GM21381 (cell line): Measurements from ENCODE around the gene ARID4A.
"Not testable (repeated sequence)": the region's sequence is repeated elsewhere in the genome, so short reads cannot be mapped to it uniquely, and the experiment has no call there.

Experiments used
- ATAC-seq: cut with Tn5 transposase; IDR thresholded peaks from one replicate; pipeline ENCODE4 v1.9.1; 2021; ENCODE audit warnings: mild to moderate bottlenecking, moderate library complexity; ENCODE audit not compliant: unreplicated experiment

Gene ARID4A, protein sequence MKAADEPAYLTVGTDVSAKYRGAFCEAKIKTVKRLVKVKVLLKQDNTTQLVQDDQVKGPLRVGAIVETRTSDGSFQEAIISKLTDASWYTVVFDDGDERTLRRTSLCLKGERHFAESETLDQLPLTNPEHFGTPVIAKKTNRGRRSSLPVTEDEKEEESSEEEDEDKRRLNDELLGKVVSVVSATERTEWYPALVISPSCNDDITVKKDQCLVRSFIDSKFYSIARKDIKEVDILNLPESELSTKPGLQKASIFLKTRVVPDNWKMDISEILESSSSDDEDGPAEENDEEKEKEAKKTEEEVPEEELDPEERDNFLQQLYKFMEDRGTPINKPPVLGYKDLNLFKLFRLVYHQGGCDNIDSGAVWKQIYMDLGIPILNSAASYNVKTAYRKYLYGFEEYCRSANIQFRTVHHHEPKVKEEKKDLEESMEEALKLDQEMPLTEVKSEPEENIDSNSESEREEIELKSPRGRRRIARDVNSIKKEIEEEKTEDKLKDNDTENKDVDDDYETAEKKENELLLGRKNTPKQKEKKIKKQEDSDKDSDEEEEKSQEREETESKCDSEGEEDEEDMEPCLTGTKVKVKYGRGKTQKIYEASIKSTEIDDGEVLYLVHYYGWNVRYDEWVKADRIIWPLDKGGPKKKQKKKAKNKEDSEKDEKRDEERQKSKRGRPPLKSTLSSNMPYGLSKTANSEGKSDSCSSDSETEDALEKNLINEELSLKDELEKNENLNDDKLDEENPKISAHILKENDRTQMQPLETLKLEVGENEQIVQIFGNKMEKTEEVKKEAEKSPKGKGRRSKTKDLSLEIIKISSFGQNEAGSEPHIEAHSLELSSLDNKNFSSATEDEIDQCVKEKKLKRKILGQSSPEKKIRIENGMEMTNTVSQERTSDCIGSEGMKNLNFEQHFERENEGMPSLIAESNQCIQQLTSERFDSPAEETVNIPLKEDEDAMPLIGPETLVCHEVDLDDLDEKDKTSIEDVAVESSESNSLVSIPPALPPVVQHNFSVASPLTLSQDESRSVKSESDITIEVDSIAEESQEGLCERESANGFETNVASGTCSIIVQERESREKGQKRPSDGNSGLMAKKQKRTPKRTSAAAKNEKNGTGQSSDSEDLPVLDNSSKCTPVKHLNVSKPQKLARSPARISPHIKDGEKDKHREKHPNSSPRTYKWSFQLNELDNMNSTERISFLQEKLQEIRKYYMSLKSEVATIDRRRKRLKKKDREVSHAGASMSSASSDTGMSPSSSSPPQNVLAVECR

DNA sequence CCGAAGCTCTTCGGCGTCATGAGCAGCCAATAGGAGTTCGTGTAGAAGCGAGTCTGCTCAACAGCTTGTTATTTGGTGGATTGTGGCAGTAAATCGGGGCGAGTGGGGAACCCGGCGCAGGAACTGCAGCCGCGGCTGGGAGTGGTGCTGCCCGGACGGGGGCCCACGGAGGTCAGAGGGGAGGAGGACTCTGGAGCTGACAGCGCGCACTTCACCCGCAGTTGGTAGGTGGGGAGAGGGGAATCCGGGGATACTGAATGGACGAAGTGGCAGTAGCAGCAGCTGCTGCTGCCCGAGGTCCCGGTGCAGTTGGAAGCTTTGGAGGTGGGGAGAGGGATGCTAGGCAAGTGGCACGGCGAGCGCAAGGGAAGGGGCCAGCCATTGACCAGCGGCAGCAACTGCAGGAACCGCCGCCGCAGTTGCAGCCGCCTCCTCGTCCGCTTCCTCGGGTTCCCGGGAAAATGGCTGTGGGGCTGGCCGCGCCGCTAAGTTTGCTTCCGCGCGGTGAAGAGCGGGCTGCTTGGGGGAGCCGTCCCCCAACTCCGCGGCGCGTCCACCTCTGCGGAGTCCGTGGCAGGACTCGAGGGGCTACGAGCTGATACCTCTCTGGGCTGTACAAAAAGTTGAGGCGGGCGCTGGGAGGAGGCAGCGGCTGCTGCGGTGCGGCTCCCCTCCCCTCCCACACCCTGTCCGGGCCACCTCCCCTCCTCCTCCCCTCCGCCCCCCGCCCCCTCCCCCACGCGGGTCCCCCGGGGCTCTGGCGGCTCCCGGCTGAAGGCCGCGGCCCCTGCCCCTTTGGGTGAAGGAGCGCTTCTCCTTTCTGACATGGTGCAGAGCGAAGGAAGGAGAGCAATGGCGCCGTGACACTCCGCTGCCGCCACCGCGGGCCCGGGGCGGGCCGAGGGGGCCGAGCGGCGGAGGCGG, at the start of gene ARID4A:
TSS of gene ARID4A (plus strand) at position 79 of the 924 bp plus-strand sequence. CDS start 1,300 bp downstream, outside the sequence.
- ATAC-seq, result peak; percentile 9

DNA sequence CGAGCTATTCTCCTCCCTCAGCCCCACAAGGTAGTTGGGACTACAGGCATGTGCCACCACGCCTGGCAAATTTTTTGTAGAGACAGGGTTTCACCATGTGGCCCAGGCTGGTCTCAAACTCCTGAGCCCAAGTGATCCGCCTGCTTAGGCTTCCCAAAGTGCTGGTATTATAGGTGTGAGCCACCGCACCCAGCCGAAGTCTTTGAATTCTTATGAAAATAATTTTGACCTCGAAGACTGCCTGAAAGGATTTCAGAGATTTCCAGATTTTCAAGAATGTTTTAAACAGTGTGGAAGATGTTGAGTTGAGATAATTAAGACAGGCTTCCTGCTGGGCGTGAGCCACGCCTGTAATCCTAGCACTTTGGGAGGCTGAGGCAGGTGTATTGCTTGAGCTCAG, 48.7 kb upstream of the ARID4A start:
- ATAC-seq, result no peak

DNA sequence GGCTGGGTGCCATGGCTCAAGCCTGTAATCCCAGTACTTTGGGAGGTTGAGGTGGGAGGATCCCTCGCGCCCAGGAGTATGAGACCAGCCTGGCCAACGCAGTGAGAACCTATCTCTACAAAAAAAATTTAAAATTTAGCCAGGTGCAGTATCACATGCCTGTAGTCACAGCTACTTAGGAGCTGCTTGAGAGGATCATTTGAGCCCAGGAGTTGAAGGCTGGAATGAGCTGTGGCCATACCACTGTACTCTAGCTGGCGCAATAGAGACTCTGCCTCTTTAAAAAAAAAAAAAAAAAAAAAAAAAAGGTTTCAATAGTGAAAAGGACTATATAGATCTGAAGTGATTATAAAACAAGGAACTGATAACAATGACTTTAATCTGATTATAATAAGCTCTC, 40.2 kb upstream of the ARID4A start:
- no peak for ATAC-seq

DNA sequence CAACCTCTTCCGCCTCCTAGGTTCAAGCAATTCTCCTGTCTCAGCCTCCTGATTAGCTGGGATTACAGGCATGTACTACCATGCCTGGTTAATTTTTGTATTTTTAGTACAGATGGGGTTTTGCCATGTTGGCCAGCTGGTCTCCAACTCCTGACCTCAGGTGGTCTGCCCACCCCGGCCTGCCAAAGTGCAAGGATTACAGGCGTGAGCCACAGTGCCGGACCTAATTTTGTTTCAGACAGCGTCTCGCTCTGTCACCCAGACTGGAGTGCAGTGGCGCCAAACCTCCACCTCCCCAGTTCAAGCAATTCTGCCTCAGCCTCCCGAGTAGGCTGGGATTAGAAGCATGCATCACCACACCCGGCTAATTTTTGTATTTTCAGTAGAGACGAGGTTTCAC, 36.4 kb upstream of the ARID4A start:
- ATAC-seq, result not testable (repeated sequence)

DNA sequence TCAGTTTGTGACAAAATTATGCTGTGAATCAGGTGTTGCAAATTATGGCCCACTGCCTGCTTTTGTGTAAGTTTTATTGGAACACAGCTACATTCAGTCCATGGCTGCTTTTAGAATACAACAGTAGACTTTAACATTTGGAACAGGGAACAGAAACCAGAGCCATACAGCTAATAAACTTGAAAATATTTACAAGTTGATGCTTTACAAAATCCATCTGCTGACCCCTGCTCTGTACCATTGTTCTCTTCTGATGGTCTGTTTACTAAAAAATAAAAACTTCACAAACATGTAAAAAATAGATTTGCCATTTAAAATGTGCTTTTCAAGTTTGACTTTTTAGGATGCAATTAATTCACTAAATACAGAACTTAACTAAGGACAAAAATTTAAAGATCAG, 33.0 kb upstream of the ARID4A start:
- ATAC-seq, result no peak

DNA sequence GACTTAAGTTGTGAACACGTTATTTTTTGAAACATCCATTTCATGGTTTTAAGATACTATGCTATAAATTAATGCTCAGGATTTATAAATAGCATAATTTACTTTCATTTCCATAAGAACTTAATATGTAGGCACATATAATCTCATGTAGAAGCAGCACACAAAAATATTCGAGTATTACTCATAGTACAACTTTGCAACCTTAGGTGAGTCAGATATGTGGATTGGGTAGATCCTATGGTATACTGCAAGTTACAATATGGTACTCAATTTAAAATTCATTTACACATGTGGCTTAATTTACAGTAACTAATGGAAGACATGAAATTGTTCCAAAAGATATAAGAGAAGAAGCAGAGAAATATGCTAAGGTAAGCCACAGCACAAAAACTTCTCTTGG, 27.7 kb upstream of the ARID4A start:
- ATAC-seq, result no peak

DNA sequence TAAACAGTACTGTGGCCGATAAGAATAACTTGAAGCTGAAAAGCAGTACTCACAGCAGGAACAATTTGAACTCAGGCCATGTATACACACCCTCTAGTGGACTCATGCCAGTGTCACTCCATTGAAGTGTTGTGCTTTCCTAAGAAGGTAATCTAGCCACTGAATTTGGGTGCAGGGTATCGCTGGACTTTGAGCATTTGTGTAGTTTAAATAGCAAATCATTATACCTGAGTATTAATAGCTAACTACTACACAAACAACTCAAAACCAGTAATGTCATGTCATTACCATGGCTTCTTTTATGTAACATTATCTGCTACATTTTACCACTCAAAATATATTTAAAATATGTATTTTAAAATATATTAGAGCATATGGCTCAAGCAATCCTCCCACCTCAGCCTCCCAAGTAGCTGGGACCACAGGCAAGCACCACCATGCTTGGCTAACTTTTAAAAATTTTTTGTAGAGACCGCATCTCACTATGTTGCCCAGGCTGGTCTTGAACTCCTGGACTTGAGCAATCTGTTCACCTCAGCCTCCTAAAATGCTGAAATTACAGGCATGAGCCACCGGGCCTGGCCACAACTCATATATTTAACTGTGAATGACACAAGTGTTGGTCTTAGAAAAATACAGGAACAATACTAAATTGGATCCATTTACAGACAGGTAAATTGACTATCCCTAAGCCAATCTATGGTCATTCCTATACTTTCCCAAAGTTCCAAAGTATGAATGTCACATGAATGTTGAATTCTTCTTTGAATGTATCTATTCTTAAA, 25.6 kb upstream of the ARID4A start:
- ATAC-seq, result no peak

DNA sequence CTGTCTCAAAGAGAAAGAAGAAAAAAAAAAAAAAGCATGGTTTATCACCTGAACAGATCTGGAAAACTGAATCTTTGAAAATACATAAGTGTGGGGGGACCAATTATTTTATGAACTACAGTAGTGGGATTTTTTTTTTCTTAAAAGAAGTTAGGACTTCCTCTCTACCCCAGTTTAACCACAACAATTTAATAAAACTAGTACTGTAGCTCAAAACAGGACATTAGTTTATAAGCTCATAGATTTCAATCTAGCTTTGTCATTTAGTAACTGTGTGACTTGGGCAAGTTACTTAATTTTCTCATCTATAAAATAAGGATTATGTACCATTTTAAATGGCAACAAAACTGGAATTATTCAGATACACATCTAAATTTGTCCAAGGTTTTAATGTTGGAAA, 23.5 kb upstream of the ARID4A start:
- ATAC-seq, result no peak

DNA sequence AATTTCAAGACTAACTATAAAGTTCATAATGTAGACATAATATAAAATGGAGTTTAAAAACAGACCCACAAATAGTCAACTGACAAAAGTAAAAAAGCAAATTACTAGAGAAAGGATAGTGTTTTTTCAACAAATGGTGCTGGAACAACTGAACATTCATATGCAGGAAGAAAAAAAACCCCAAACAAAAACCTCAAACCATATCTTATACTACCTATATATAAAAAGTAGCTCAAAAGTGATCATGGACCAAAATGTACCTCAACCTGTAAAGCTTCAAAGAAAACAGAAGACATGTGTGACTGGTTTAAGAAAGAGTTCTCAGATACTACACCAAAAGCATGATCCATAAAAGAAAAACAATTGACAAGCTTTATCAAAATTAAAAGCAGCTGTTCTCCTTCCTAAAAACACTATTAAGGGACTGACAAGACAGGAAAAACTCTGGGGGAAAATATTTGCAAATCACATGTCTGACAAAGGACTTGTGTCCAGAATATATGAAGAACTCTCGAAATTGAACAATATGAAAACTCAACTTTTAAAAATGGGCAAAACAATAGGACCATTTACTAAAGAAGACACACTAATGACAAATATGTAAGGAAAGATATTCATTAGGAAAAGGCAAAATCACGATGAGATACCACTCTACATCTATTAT, 22.7 kb upstream of the ARID4A start:
- ATAC-seq, result no peak

DNA sequence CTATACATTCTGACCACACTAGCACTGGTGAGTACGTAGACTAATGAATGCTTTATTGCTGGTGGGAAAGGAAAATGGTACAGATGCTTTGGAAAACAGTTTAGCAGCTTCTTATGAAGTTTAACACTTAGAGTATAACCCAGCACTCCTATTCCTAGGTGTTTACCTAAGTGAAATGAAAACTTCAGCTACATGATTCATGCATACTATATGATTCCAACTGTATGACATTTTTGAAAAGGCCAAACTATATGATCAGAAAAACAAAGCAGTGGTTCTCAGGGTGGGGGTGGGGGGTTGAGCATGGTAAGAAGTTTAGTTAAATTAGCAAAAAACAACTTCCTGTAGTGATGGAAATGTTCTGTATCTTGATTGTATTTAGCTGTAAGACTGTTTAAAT, 22.1 kb upstream of the ARID4A start:
- ATAC-seq, result no peak

DNA sequence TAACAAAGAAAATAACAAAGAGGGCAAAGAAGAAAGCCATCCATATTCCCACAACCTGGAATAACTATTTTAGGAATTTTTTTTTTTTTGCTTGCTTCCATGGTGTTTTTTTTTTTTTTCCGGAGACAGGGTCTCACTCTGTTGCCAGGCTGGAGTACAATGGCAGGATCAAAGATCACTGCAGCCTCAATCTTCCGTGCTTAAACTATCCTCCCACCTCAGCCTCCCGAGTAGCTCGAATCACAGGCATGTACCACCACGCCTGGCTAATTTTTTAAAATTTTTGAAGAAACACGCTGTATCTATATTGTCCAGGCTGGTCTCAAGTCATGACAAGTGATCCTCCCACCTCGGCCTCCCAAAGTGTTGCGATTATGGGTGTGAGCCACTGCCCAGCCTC, 20.2 kb upstream of the ARID4A start:
- ATAC-seq, result no peak

DNA sequence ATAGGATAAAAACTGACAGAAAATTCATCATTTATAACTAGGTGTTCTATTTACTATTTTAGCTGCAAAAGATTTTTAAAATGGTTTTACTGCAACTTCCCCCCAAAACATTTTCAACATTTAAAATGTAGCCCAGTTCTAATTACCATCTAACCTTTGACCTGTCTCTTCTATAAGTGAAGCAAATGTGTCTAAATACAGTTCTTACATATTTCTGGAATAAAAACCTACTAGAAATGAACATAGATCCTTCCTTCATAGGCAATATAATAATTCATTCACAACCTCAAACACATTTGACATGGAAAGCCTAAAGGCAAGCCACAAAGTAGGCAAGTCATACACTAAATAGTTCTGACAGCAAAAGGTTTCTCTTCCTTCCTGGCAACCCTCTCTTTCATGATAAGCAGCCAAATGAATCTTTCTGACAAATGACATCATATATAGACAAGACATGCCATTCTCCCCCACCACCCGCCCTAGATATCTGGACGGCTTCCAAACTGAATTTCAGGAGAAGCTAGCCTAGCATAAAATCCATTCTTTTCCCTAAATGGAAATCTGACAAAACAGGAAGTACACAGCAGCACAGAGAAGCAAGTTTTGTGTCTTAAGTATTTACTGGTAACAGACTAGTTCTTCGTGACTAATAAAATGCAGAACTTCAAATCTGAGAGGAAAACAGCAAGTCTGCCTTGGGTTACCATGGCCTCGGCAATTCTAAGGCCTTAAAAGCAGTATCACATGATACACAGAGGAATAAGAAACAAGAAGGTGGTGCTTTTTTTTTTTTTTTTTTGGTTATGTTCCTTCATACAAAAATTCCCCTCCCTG, 17.2 kb upstream of the ARID4A start:
- ATAC-seq, result peak; percentile 49

DNA sequence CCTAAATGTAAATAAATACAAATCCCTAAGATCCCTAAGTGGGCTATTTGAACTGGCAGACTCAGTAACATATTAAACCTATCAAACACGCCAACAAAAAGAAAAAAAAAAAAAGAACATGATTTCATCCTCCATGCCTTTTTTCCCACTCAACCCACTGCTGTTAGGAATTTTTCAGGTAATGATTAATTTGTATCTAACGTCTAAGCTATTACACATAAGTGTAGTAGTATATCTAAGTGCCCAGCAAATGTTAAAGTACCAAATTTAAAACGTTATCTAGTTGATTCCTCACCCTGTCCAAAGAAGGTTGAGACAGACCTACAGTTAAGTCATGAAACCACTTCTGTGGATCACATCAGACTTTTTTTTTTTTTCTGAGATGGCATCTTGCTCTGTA, 16.4 kb upstream of the ARID4A start:
- no peak for ATAC-seq

DNA sequence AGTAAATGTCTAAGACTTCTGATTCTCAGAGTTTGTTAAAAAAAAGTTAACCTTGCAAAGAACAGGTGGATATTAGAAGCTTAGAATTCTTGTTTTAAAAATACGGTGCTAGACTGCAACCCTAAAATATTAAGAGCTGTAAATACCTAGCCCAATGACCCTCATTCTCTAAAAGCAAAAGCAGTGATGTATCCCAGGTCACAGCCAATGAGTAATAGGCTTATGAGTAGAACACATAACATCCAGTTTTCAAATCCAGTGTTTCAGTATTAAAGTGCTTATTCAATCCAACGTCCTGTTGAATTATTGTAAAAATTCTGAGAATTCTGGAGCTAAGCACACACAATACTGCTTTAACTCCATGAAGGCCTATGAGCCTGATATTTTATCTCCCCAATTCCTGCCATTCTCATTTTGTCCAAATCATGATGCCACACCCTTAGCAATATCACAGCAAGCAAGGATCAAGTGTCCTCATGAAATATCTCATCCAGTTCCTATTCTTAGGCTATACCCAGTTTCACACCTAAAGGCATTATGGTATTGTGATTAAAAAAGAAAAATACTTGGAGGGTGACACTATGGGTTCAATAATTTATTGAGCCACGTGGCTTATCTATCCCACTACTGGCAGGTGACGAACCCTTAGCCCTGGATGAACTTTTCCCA, 15.3 kb upstream of the ARID4A start:
- ATAC-seq, result no peak

DNA sequence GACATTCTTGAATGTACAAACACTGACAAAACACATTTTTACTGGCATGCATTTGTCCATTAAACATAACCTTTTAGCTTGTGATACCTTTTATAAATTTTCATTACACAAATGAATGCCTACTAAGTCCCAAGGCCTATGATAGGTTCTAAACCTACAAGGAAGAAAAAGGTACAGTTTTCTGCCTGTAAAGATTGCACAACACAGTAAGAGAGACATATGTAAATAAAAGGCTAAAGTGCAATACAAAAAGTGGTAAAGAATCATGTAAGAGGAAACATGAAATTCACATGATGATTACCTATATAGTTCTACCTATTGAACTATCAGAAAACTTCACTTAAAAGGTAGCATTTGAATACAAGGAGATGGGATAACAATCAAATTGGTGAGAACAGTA, 14.6 kb upstream of the ARID4A start:
- no peak for ATAC-seq

DNA sequence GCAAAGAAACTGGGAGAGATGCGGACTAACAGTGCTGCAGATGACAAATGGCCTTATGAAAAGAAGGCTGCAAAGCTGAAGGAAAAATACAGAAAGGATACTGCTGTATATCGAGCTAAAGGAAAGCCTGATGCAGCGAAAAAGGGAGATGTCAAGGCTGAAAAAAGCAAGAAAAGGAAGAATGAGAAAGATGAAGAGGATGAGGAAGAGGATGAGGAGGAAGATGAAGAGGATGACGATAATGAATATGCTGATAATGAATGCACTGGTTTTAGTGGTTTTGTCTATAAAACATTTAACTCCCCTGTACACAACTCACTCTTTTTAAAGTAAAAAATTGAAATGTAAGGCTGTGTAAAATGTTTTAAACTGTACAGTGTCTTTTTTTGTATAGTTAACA, 13.2 kb upstream of the ARID4A start:
- no peak for ATAC-seq

DNA sequence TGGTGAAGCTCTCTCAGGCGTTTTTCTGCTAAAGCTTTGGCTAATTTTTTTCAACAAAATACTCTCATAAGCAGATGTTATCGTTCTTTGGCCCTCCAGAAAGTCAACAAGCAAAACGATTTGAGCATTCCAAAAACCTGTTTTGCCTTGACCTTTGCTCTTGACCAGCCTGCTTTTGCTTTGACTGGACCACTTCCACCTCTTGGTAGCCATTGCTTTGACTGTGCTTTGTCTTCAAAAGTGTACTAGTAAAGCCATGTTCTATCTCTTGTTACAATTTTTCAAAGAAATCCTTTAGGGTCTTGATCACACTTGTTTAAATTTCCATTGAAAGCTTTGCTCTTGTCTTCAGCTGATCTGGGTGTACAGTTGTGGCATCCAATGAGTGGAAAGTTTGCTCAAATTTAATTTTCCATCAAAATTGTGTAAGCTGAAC, 10.7 kb upstream of the ARID4A start:
- no peak for ATAC-seq
